Tibial nerve (tissue), 4 donors: Measurements from ENCODE around the gene KCNK4.

Experiments
- EP300 ChIP-seq, 2 donors: sonication (generic); formaldehyde crosslinking; IDR thresholded peaks; one replicate each; pipeline ENCODE4 v1.6.1; 2017; ENCODE audit warnings: antibody characterized with exemption in 2 of 2, mild to moderate bottlenecking in 1 of 2
- POLR2A ChIP-seq, 2 donors: fragments of 450-650 bp; IDR thresholded peaks; one replicate each; pipeline ENCODE4 v1.6.1; 2017; ENCODE audit warnings: antibody characterized with exemption in 2 of 2, mild to moderate bottlenecking in 2 of 2, moderate library complexity in 2 of 2
- TF ChIP-seq, protein P1 (sequence below), 5 experiments: fragments of 200-600 bp in 3 of 5; fragments of 450-650 bp in 2 of 5; sonication (generic) in 3 of 5; IDR thresholded peaks; one replicate each; pipeline ENCODE4 v1.5.1; 2016 to 2019; ENCODE audit warnings: antibody characterized with exemption in 5 of 5, mild to moderate bottlenecking in 3 of 5, moderate library complexity in 2 of 5

DNA sequence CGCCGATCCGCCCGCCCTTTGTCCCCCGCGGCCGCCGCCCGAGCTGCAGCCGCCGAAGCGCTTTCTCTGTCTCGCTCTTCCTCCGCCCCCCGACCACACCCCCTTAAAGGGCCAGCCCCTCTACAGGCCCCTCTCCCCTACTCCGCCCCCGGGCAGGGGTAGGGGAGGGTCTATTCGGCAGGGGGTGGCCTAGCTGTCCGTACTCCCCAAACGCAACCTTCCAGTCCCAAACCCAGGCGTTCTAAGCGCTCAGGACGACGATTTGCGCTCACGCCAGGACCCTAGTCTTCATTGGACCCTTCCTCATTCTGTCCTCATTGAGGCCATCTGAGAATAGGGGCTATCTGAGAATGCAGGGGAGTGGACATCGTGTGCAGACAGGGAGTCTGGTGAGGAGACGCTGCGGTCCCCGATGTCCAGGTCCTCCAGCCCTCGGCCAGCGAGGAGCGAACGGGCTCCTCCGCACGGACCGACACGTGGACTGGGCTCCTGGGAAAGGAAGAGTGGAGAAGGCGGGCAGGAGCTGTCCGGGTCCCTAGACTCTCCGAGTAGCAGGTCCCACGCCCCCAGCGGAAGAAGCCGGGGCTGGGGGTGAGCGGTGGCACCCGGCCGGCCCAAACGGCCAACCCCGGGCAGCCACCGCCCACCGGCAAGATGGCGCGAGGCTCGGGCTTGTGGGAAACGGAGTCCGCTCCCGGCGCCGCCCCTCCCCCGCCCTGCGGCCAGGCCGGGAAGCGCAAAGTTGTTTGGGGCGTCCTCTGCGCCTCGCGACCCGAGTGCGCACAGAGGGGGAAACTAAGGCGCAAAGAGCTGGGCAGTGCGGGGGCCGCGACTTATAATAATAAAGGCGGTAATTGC, 44.0 kb upstream of the KCNK4 start, which contains the start of gene PPP1R14B:
- TF ChIP-seq, protein P1, sequence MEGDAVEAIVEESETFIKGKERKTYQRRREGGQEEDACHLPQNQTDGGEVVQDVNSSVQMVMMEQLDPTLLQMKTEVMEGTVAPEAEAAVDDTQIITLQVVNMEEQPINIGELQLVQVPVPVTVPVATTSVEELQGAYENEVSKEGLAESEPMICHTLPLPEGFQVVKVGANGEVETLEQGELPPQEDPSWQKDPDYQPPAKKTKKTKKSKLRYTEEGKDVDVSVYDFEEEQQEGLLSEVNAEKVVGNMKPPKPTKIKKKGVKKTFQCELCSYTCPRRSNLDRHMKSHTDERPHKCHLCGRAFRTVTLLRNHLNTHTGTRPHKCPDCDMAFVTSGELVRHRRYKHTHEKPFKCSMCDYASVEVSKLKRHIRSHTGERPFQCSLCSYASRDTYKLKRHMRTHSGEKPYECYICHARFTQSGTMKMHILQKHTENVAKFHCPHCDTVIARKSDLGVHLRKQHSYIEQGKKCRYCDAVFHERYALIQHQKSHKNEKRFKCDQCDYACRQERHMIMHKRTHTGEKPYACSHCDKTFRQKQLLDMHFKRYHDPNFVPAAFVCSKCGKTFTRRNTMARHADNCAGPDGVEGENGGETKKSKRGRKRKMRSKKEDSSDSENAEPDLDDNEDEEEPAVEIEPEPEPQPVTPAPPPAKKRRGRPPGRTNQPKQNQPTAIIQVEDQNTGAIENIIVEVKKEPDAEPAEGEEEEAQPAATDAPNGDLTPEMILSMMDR (IDR thresholded peaks at IDR 0.05) = peak in 3 of 5 experiments; percentile 10 to 64 (median 38)
- peak in 1 of 2 donors; percentile 29 for TF ChIP-seq POLR2A (IDR thresholded peaks at IDR 0.05)
- peak; percentile 39 to 62 for TF ChIP-seq EP300 (IDR thresholded peaks at IDR 0.05)
